ENCODE results near the gene FAM199X. TPM values are rescaled to one million over a fixed set of nuclear protein-coding genes. Genes with fewer than 3 reads are reported as not detected.

The FAM199X gene
- total and polyA plus RNA-seq, 2 of the 8 experiments (the other 6 are each of a cell fraction or from before 2014, with no cell fraction given): 3.1 to 14.9 TPM

- TF ChIP-seq BRCA1 (IDR thresholded peaks at IDR 0.05; ENCODE audit: low read depth, low read length) (no peak), NRF1 (IDR thresholded peaks at IDR 0.05; ENCODE audit: low read depth, low read length) (no peak), POLR2A (IDR thresholded peaks at IDR 0.05; ENCODE audit: control extremely low read depth in 1 of 2, low read depth in 2 of 2, low read length in 2 of 2) (peak in 1 of 2 experiments; percentile 58; a peak in 2 of 3 replicates), CBX5 (IDR thresholded peaks at IDR 0.05; ENCODE audit: low read depth, low read length) (no peak)
Measured at GRCh38 chrX:104165894-104166734, at the start of gene FAM199X (continued).

All from H1 (cell line).